CD4-positive, alpha-beta memory T cell (primary cell): Measurements from ENCODE around the gene RTN3. TPM values are rescaled to one million over a fixed set of nuclear protein-coding genes. Genes with fewer than 3 reads are reported as not detected.
"Not testable (repeated sequence)": the region's sequence is repeated elsewhere in the genome, so short reads cannot be mapped to it uniquely, and the experiment has no call there.

Experiments
- CTCF ChIA-PET: fragments of 350-600 bp; sonication (Branson Sonifier 250); formaldehyde crosslinking; loops from one replicate; lab custom pipeline; 2021; ENCODE audit warnings: inconsistent platforms; ENCODE audit not compliant: partially characterized antibody; lab: Charles Lee
- POLR2A ChIA-PET: fragments of 350-600 bp; sonication (Branson Sonifier 250); formaldehyde crosslinking; loops from one replicate; lab custom pipeline; 2021; ENCODE audit not compliant: partially characterized antibody; lab: Charles Lee
- DNase-seq, 5 donors: peaks; one replicate each; pipeline versions ENCODE4 v3.0.0 to v3.0.0-alpha.2; 2020 to 2022; ENCODE audit warnings: mixed read lengths in 1 of 5
- H3K27ac ChIP-seq: one replicate; pipeline ENCODE4 v1.7.0; 2013; ENCODE audit warnings: low read depth, low read length
- H3K27me3 ChIP-seq: 2 replicates; pipeline ENCODE4 v1.7.0; 2013; ENCODE audit warnings: mild to moderate bottlenecking, low read length, moderate library complexity; ENCODE audit not compliant: insufficient read depth
- H3K36me3 ChIP-seq: 2 replicates; pipeline ENCODE4 v1.7.0; 2013; ENCODE audit warnings: mild to moderate bottlenecking, low read length, moderate library complexity; ENCODE audit not compliant: insufficient read depth
- H3K4me1 ChIP-seq: 2 replicates; pipeline ENCODE4 v1.7.0; 2013; ENCODE audit warnings: mild to moderate bottlenecking, low read length, moderate library complexity; ENCODE audit not compliant: insufficient read depth
- H3K4me3 ChIP-seq, 2 donors: one replicate each; pipeline ENCODE4 v1.7.0; 2013; ENCODE audit warnings: low read length in 2 of 2, mild to moderate bottlenecking in 1 of 2
- H3K9me3 ChIP-seq, 2 donors: one replicate each; pipeline ENCODE4 v1.7.0; 2013; ENCODE audit warnings: low read length in 2 of 2, control low read depth in 1 of 2; ENCODE audit not compliant: control insufficient read depth in 1 of 2
- H3K27ac Mint-ChIP-seq, 7 donors: one replicate each; pipeline ENCODE4 v1.8.0; 2020 to 2021; ENCODE audit warnings: mixed read lengths in 7 of 7, mild to moderate bottlenecking in 6 of 7, inconsistent platforms in 3 of 7, moderate library complexity in 3 of 7
- H3K27me3 Mint-ChIP-seq, 2 donors: one replicate each; pipeline ENCODE4 v1.8.0; 2020 to 2021; ENCODE audit warnings: mixed read lengths in 2 of 2
- H3K36me3 Mint-ChIP-seq, 2 donors: one replicate each; pipeline ENCODE4 v1.8.0; 2020 to 2021; ENCODE audit warnings: mixed read lengths in 2 of 2, inconsistent platforms in 1 of 2, mild to moderate bottlenecking in 1 of 2
- H3K4me1 Mint-ChIP-seq, 4 donors: one replicate each; pipeline ENCODE4 v1.8.0; 2020 to 2021; ENCODE audit warnings: mixed read lengths in 4 of 4, mild to moderate bottlenecking in 1 of 4
- H3K4me3 Mint-ChIP-seq, 8 donors: one replicate each; pipeline ENCODE4 v1.8.0; 2020 to 2021; ENCODE audit warnings: mixed read lengths in 8 of 8, mild to moderate bottlenecking in 7 of 8, moderate library complexity in 6 of 8, inconsistent platforms in 3 of 8
- H3K9me3 Mint-ChIP-seq, 8 donors: one replicate each; pipeline ENCODE4 v1.8.0; 2020 to 2021; ENCODE audit warnings: mixed read lengths in 8 of 8, mild to moderate bottlenecking in 5 of 8, inconsistent platforms in 3 of 8, moderate library complexity in 1 of 8
- intact Hi-C: fragments of 100-400 bp; cut with micrococcal nuclease; formaldehyde crosslinking; loops from one replicate; pipeline ENCODE4 v1.15.1; 2023
- polyA plus RNA-seq, 2 donors: library from polyadenylated mRNA; unstranded; fragments of 300-500 nt; fragmentation: Illumina TruSeq; gene quantifications; one replicate each; pipeline ENCODE4 v1.2.3, GENCODE V29; 2021
- total RNA-seq, 2 experiments: library from RNA; stranded (reverse); gene quantifications; one replicate each; pipeline ENCODE4 v1.2.3, GENCODE V29; 2021

RTN3 gene
- 10 to 100 TPM; 41.7 to 41.8 TPM for total RNA-seq
- 10 to 100 TPM; 43.9 to 72.9 TPM for polyA plus RNA-seq

GRCh38 chr11:63681321-63682065, at the start of gene RTN3:
RTN3 (plus strand) TSS chr11:63681500; CDS start chr11:63681637, 137 bp downstream.
- H3K9me3 ChIP-seq = no peaks in the 10 kb centered on the region
- peaks cover 22% of the 10 kb centered on the region for H3K4me1 ChIP-seq
- DNase-seq = peak; percentile 98 to 99 (median 98)
- H3K27me3 Mint-ChIP-seq = peaks cover 0 to 1% of the 10 kb centered on the region in 2 donors
- POLR2A ChIA-PET = interaction anchor here (0.7 to 4.0 kb wide), 11 partner anchors 8 to 1344 kb away, joined by 3 to 44 read pairs (median 3); partner anchors contain the start of genes ASRGL1 and ATL3
- peaks cover 0 to 8% of the 10 kb centered on the region in 2 donors for H3K36me3 Mint-ChIP-seq
- peak within 1 kb of the TSS; percentile 86 for H3K27ac ChIP-seq
- peak within 1 kb of the TSS; percentile 54 to 93 for H3K4me3 ChIP-seq
- H3K27me3 ChIP-seq = no peaks in the 10 kb centered on the region
- peaks cover 18 to 30% (median 24%) of the 10 kb centered on the region in 4 donors for H3K4me1 Mint-ChIP-seq
- H3K27ac Mint-ChIP-seq = peak within 1 kb of the TSS; percentile 71 to 98 (median 91)
- no peaks in the 10 kb centered on the region for H3K36me3 ChIP-seq
- H3K9me3 Mint-ChIP-seq = peaks cover 0 to 2% (median 0%) of the 10 kb centered on the region in 8 donors
- intact Hi-C loops = loop anchor here (1.0 to 5.0 kb wide), 3 partner anchors 10 to 506 kb away; partner anchors contain the start of genes ATL3, COX8A and STIP1
- CTCF ChIA-PET = interaction anchor here (0.8 to 3.7 kb wide), 7 partner anchors 8 to 203 kb away, joined by 3 to 24 read pairs (median 3); partner anchors contain the start of gene ATL3
- H3K4me3 Mint-ChIP-seq = peak within 1 kb of the TSS; percentile 89 to 98 (median 92)

GRCh38 chr11:63635762-63636465, 45.4 kb upstream of the RTN3 start:
- H3K9me3 ChIP-seq = no peaks in the 10 kb centered on the region
- ChIA-PET POLR2A (interaction anchor here (0.7 to 1.8 kb wide), 3 partner anchors 22 to 156 kb away, joined by 3 to 8 read pairs (median 5); partner anchors contain the start of gene PLAAT3), CTCF (interaction anchor here (0.7 to 8.6 kb wide), 18 partner anchors 9 to 613 kb away, joined by 3 to 191 read pairs (median 3); partner anchors contain the start of genes PLAAT4 and PLAAT5)
- Mint-ChIP-seq H3K27ac (peak overlapping the region in 1 of 7 donors; percentile 7), H3K4me1 (peaks cover 10 to 14% (median 10%) of the 10 kb centered on the region in 4 donors), H3K27me3 (no peaks in the 10 kb centered on the region), H3K36me3 (peaks cover 22 to 39% of the 10 kb centered on the region in 2 donors), H3K9me3 (no peaks in the 10 kb centered on the region), H3K4me3 (no peak overlapping the region)
- intact Hi-C loops = loop anchor here (1.0 to 5.0 kb wide), 3 partner anchors 99 to 601 kb away; partner anchors contain the start of gene PLAAT4
- no peaks in the 10 kb centered on the region for H3K4me1 ChIP-seq
- DNase-seq = peak; percentile 56 to 69 (median 66)
- H3K4me3 ChIP-seq = no peak overlapping the region
- no peaks in the 10 kb centered on the region for H3K27me3 ChIP-seq
- H3K27ac ChIP-seq = no peak overlapping the region
- peaks cover 21% of the 10 kb centered on the region for H3K36me3 ChIP-seq

- POLR2A ChIA-PET = not testable (repeated sequence)
- intact Hi-C loops = loop anchor here (5.0 kb wide), 1 partner anchor 101 kb away; the partner anchor contains the start of gene PLAAT4
These were observed 42.9 kb upstream of the RTN3 start for GRCh38 chr11:63638436-63638835.

GRCh38 chr11:63639199-63639832, 42.0 kb upstream of the RTN3 start:
- Histone ChIP-seq H3K27me3 (no peaks in the 10 kb centered on the region), H3K27ac (no peak overlapping the region), H3K9me3 (no peaks in the 10 kb centered on the region), H3K4me3 (no peak overlapping the region), H3K4me1 (no peaks in the 10 kb centered on the region), H3K36me3 (peaks cover 26% of the 10 kb centered on the region)
- peak in 3 of 5 donors; percentile 9 to 20 (median 11) for DNase-seq
- H3K9me3 Mint-ChIP-seq = no peaks in the 10 kb centered on the region
- H3K4me1 Mint-ChIP-seq = peaks cover 10 to 24% (median 13%) of the 10 kb centered on the region in 4 donors
- no peak overlapping the region for H3K4me3 Mint-ChIP-seq
- H3K27ac Mint-ChIP-seq = peak overlapping the region in 4 of 7 donors; percentile 14 to 91 (median 47)
- ChIA-PET CTCF (interaction anchor here (0.7 to 8.6 kb wide), 19 partner anchors 10 to 616 kb away, joined by 3 to 191 read pairs (median 4); partner anchors contain the start of genes ATL3, LGALS12, PLAAT4 and ZFTA), POLR2A (interaction anchor here (1.0 kb wide), 1 partner anchor 32 kb away, joined by 3 read pairs; no protein-coding TSS in a partner anchor)
- H3K27me3 Mint-ChIP-seq = no peaks in the 10 kb centered on the region
- intact Hi-C loops = loop anchor here (1.0 to 5.0 kb wide), 2 partner anchors 99 to 102 kb away; partner anchors contain the start of gene PLAAT4
- H3K36me3 Mint-ChIP-seq = peaks cover 35 to 48% of the 10 kb centered on the region in 2 donors

More at GRCh38 chr11:63638436-63638835, 42.9 kb upstream of the RTN3 start:
- H3K27me3 Mint-ChIP-seq, DNase-seq, H3K9me3 ChIP-seq, H3K4me3 Mint-ChIP-seq, H3K4me1 ChIP-seq, H3K27me3 ChIP-seq, H3K27ac ChIP-seq, H3K9me3 Mint-ChIP-seq, H3K27ac Mint-ChIP-seq, H3K4me3 ChIP-seq: not testable (repeated sequence)
- Mint-ChIP-seq H3K4me1 (peaks cover 10 to 24% (median 13%) of the 10 kb centered on the region in 4 donors), H3K36me3 (peaks cover 29 to 43% of the 10 kb centered on the region in 2 donors)
- CTCF ChIA-PET = interaction anchor here (1.1 to 8.6 kb wide), 20 partner anchors 10 to 615 kb away, joined by 3 to 191 read pairs (median 4); partner anchors contain the start of genes ATL3, PLAAT4 and ZFTA
- peaks cover 25% of the 10 kb centered on the region for H3K36me3 ChIP-seq

- H3K4me1 ChIP-seq = no peaks in the 10 kb centered on the region
- H3K4me1 Mint-ChIP-seq = peaks cover 7 to 19% (median 12%) of the 10 kb centered on the region in 4 donors
- H3K27me3 Mint-ChIP-seq = no peaks in the 10 kb centered on the region
- no peaks in the 10 kb centered on the region for H3K9me3 Mint-ChIP-seq
- peaks cover 23% of the 10 kb centered on the region for H3K36me3 ChIP-seq
- peaks cover 40 to 49% of the 10 kb centered on the region in 2 donors for H3K36me3 Mint-ChIP-seq
- H3K27me3 ChIP-seq = no peaks in the 10 kb centered on the region
- DNase-seq = no peak
- no peak overlapping the region for H3K4me3 ChIP-seq
- H3K4me3 Mint-ChIP-seq = no peak overlapping the region
- H3K9me3 ChIP-seq = no peaks in the 10 kb centered on the region
- H3K27ac ChIP-seq = no peak overlapping the region
- POLR2A ChIA-PET = no interaction called here
- CTCF ChIA-PET = interaction anchor here (2.0 to 8.6 kb wide), 3 partner anchors 10 to 163 kb away, joined by 5 to 109 read pairs (median 16); no protein-coding TSS in a partner anchor
- H3K27ac Mint-ChIP-seq = peak overlapping the region in 3 of 7 donors; percentile 36 to 57 (median 55)
- intact Hi-C loops = no loop called here
These were observed 39.6 kb upstream of the RTN3 start for GRCh38 chr11:63641727-63642126.

- Mint-ChIP-seq H3K4me3 (no peak overlapping the region), H3K9me3 (no peaks in the 10 kb centered on the region), H3K27ac (no peak overlapping the region), H3K27me3 (no peaks in the 10 kb centered on the region), H3K36me3 (peaks cover 49 to 52% of the 10 kb centered on the region in 2 donors), H3K4me1 (peaks cover 4 to 15% (median 8%) of the 10 kb centered on the region in 4 donors)
- intact Hi-C loops = no loop called here
- ChIA-PET CTCF (interaction anchor here (0.8 to 2.4 kb wide), 3 partner anchors 95 to 177 kb away, joined by 3 to 16 read pairs (median 10); no protein-coding TSS in a partner anchor), POLR2A (no interaction called here)
- Histone ChIP-seq H3K4me1 (no peaks in the 10 kb centered on the region), H3K4me3 (no peak overlapping the region), H3K27ac (no peak overlapping the region), H3K9me3 (no peaks in the 10 kb centered on the region), H3K27me3 (no peaks in the 10 kb centered on the region), H3K36me3 (peaks cover 25% of the 10 kb centered on the region)
- DNase-seq = no peak
These were observed 38.1 kb upstream of the RTN3 start for GRCh38 chr11:63643205-63643604.
